Measurements from ENCODE around the gene LGALS3BP.

LGALS3BP gene

DNA sequence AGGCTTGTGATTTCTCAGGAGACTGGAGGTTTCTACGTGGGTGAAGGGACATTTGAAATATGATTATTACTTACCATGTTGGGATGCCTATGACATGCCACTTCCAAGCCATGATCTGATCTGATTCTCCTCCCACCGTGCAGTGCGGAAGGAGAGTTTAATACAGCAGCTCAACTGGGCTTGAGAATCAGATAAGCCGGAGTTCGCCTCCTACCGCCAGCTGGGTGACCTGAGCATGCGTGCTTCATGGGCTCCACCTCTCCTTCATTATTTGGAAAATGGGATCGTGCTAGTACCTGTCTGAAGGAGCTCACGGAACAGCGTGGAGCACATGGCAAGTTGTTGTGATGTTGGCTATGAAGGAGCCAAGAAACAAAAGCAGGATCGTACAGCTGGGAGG lies 42.2 kb downstream of the LGALS3BP start:
- DNase-seq (ENCODE audit: low read depth) = no peak

GRCh38 chr17:78935419-78936323 lies 44.1 kb downstream of the LGALS3BP start:
- DNase-seq (ENCODE audit: low read depth) = no peak

DNA sequence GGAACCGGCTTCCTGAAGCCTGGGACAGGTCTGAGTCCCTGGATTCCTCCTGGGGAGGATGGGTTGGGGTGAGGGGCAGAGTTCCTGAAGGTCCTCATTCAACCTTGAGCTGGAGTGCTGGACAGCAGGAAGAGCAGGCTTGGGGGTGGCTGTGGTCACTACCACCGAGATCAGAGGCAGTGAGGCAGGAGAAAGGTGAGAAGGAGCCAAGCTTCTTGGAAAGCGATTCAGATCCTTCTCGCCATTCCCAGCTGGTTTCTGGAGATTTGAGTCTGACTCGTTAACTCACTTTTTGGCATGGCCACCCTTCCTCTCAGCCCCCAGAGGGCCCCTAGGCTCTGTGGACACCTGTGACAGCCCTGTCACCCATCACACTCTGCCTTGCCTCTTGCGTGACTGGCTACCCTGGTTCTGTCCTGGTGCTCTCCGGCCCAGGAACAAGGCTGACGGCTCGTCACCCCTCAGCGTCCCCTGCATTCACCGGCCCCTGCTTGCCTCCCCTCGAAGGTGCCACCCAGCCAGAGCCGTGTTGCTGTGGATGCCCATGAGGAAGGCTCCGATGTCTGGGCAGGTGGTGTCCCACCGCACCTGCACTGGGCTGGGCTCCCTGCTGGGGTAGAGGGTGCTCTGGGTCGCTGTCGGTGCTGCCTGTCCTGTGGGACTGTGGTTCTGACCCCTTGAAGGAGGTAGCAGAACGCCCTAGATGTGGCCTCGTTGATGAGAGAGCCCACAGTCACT lies 44.9 kb downstream of the LGALS3BP start:
- DNase-seq (ENCODE audit: low read depth) = no peak

- DNase-seq (ENCODE audit: low read depth) = no peak
These were observed 45.7 kb downstream of the LGALS3BP start for GRCh38 chr17:78933959-78934568.

- no peak for DNase-seq (ENCODE audit: low read depth)
These were observed 46.4 kb downstream of the LGALS3BP start for GRCh38 chr17:78933025-78933958.

- no peak for DNase-seq (ENCODE audit: low read depth)
These were observed 49.6 kb downstream of the LGALS3BP start for GRCh38 chr17:78929908-78930775.

DNA sequence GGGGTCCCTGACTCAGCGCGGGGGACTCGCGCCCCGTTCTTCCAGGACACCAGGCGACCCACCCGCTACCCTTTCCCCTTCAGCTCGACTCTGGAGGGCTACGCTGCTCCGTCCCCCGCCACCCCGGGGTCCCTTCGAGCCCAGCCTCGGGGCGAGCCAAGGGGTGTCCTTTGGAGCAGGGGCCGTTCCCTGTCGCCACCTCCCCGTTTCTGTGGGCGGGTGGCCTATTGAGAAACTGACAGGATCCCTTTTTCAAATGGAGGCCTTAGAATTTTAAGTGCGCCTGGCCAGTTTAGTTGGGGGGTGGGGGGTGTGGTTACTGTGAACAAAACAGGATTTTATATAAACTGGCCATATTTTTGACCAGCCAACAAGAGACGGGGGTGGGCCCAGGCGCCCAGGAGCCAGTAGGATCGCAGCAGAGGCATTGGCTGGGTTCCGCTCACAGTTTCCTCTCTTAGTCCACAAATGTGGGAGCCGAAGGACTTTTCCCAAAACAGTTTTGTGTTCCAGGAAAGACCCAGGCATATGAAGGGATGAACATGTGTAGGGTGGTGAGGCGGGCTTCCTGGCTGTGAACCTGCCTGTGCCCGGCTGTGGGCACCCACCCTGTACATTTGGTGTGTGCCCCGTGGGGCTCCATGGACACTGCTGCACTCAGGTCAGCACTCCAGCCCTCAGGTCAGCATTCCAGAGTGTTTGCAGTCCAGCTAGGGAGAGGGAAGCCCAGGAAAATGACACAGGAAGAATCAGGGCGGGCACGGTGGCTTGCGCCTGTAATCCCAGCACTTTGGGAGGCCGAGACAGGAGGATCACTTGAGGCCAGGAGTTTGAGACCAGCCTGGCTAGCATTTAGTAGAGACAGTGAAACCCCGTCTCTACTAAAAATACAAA lies 53.8 kb downstream of the LGALS3BP start:
- no peak for DNase-seq (ENCODE audit: low read depth)

DNA sequence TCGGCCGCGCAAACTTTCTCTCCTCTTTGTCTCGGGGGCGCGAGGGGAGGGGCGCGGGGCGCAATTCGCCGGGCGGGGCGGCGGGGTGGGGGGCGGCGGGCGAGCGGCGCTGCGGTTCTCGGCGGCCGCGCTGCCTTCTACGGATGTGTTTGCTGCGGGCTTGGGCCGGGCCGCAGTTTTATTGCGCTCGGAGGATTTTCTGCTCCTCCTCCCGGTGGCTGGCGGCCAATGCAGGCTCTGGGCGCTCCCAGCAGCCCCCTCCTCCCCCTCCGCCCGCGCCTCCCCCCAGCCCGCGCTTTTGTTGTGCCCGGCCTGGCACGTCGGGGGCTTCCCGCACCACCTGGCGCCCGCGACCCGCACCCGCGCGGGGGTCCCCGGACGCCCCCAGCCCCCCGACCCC lies 54.5 kb downstream of the LGALS3BP start, which contains the start of gene TIMP2:
Gene TIMP2, minus strand, starts transcription at position 154 of the 400 bp plus-strand sequence. CDS start 299 bp downstream, outside the sequence.
- no peak for DNase-seq (ENCODE audit: low read depth)

DNA sequence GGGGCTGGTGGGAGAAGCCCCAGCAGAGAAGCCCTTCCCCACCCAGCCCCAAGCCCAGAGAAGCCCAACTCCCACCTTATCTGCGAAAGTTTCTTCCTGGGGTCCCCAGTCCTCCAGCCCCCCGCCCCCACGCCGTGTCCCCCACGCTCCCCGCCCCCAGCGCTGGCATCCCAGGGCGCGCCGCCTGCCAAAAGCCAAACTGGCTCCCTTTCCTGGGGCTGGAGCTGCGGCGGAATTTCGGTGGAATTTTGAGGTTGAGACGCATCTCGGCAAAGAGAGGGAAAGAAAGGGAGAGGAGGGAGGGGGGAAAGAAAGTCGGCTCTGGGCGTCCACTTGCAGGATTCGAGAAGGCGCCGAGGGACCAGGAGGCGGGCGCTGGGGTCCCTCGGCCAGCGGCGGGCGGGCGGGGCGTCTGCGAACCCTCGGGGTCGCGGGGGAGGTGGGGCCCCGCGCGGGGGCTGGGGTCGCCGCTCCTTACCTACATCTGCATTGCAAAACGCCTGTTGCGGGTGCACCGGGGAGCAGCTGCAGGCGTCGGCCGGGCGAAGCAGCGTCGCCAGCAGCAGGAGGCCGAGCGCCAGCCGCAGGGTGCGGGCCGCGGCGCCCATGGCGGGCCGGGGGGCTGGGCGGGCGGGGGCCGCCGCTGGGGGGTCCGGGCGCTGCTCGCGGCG lies 55.1 kb downstream of the LGALS3BP start:
- DNase-seq (ENCODE audit: low read depth) = no peak

DNA sequence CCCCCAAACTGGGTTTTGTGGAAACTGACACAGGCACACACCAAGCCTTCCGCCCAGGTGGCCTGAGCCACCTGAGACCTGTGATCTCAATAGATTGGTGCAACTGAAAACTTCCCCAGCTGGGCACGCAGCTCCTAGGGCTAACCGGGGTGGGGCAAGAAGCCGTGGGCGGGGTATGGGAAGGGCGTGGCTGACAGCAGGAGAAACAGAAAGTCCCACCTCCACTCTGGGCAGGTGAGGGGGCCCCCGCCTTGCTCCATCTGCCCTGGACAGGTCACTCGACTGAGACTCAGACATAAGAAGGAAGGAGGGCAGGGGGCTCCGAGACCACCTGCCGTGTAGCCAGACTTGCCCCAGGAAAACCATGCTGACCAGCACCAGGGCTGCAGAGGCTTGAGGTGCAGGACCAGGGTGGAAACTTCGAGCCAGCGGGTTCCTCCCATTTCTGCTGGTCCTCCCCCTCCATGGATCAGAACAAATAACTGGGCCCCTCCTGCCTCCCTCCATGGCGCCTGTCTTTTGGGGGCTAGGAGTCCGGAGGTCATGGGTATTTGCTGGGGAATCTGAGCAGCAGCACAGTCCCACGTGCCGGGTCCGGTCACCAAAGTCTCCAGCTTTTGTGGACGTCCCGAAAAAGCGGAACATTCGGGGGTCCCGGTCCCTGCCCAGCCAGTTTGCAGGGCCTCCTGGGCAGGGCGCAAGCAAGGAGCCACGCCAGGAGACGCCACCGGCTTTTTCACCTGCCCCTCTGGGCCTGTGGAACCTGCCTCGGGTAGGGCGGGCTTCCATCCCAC lies 55.9 kb downstream of the LGALS3BP start:
- no peak for DNase-seq (ENCODE audit: low read depth)

DNA sequence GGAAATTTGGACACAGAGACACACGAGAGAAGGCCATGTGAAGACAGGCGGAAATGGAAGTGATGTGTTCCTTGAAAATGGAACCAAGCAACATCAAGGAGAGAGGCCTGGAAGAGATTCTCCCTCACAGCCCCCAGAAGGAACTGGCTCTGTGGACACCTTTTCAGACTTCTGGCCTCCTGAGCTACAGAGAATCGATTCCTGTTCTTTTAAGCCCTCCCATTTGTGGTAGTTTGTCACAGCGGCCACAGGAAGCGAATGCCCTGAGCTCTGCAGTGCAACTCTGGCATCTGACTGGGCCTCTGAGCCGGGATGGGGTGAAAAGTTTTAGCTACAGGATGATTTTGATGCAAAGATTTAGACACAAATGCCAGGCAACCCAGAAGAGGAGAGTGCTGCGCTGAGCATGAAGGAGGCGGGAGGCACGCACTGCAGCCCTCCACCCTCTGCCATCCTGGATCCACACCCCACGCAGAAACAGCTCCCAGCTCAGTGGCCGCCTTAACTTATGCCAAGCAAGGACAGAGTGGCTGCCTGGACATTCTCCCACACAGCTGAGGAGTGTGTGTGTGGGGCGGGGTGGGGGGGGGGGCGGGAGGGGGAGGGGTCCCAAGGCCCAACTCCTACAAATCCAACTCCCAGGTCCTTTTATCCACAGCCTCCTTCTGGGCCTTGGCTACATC lies 56.8 kb downstream of the LGALS3BP start:
- no peak for DNase-seq (ENCODE audit: low read depth)

GRCh38 chr17:78921437-78921971 lies 58.2 kb downstream of the LGALS3BP start:
- peak; percentile 32 for DNase-seq (ENCODE audit: low read depth)

Measured in CMK (cell line).